ENCODE data around the gene PRM2. TPM values are rescaled to one million over a fixed set of nuclear protein-coding genes. Genes with fewer than 3 reads are reported as not detected.

Gene PRM2
- total and polyA plus RNA-seq, 2 of the 8 experiments (the other 6 are each of a cell fraction or from before 2014, with no cell fraction given): not detected

DNA sequence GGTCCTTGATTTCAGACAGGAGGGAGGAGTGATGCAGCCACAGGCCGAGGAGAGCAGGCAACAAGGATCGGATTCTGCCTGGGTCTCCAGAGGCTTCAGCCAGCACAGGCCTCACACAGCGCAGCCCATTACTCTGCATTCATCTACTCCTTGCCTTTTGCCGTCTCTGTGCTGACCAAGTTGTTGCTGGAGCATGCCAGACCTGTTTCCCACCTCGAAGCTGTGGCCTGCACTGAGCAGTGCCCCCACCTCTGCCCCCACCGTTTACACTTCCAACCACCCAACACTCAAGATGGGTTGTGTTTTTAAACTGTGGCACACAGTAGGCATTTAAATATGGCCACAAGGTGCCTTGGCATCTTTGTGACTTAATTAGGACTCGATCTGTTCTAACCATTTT lies 1.3 kb downstream of the PRM2 start:
- Histone ChIP-seq H3K14ac (ENCODE audit: insufficient read length) (no peak overlapping the region), H3K4me3 (ENCODE audit: extremely low read depth in 1 of 4, insufficient read depth in 2 of 4, low read depth in 3 of 4, low read length in 4 of 4) (no peak overlapping the region), H4K91ac (replicated peaks; ENCODE audit: insufficient read length, low read length) (no peak overlapping the region), H3K9ac (replicated peaks in 1 of 4; ENCODE audit: extremely low read depth in 1 of 4, low read depth in 3 of 4, low read length in 3 of 4) (no peak overlapping the region), H3K56ac (replicated peaks; ENCODE audit: insufficient read length, low read depth, low read length) (no peak overlapping the region), H3K4me1 (replicated peaks in 1 of 4; ENCODE audit: control insufficient read depth in 3 of 4, insufficient read depth in 4 of 4, low read length in 3 of 4) (peaks cover 0 to 5% (median 0%) of the 10 kb centered on the region in 4 experiments; a peak in 2 of 7 replicates), H3K27ac (ENCODE audit: low read depth, low read length) (no peak overlapping the region), H4K5ac (ENCODE audit: insufficient read length, low read depth, low read length) (no peak overlapping the region), H2BK5ac (ENCODE audit: low read depth, low read length) (no peak overlapping the region), H3K23ac (ENCODE audit: insufficient read length) (no peak overlapping the region), H2BK120ac (replicated peaks; ENCODE audit: low read depth, low read length) (no peak overlapping the region), H2AK5ac (ENCODE audit: low read depth, low read length) (no peak overlapping the region), H3K79me2 (ENCODE audit: control insufficient read depth in 1 of 2, insufficient read depth in 2 of 2, low read length in 2 of 2) (no peaks in the 10 kb centered on the region), H2BK15ac (ENCODE audit: low read length) (no peak overlapping the region), H2AFZ (ENCODE audit: low read length) (no peak overlapping the region), H3K27me3 (replicated peaks in 1 of 4; ENCODE audit: control insufficient read depth in 3 of 4, extremely low read depth in 1 of 4, insufficient read depth in 3 of 4, low read length in 3 of 4) (no peaks in the 10 kb centered on the region), H3K18ac (ENCODE audit: extremely low read depth, low read length) (no peak overlapping the region), H3K4me2 (ENCODE audit: insufficient read depth in 1 of 2, low read depth in 2 of 2, low read length in 2 of 2) (no peak overlapping the region), H3K9me3 (ENCODE audit: insufficient read depth in 2 of 2, low read depth in 1 of 2, low read length in 1 of 2) (no peaks in the 10 kb centered on the region), H4K20me1 (replicated peaks in 1 of 2; ENCODE audit: control insufficient read depth in 1 of 2, insufficient read depth in 2 of 2, low read length in 2 of 2) (no peaks in the 10 kb centered on the region), H4K8ac (ENCODE audit: extremely low read depth, insufficient read depth, low read length) (no peak overlapping the region), H3K36me3 (ENCODE audit: control insufficient read depth in 2 of 4, insufficient read depth in 4 of 4, low read length in 3 of 4) (no peaks in the 10 kb centered on the region), H2BK20ac (ENCODE audit: low read length) (no peak overlapping the region; the same call in 1 of the 2 replicates), H3K23me2 (ENCODE audit: low read depth, low read length) (no peaks in the 10 kb centered on the region), H3K79me1 (ENCODE audit: low read depth, low read length) (no peaks in the 10 kb centered on the region), H2BK12ac (ENCODE audit: low read depth, low read length) (peak overlapping the region; percentile 22; the same call in 1 of the 2 replicates), H3K4ac (replicated peaks; ENCODE audit: insufficient read length, low read depth, low read length) (no peak overlapping the region)
- ChIA-PET POLR2A (ENCODE audit: partially characterized antibody) (interaction anchor here (0.6 to 1.1 kb wide), 2 partner anchors 19 to 51 kb away, joined by 3 to 4 read pairs; partner anchors contain the start of gene SOCS1), CTCF (ENCODE audit: partially characterized antibody) (interaction anchor here (1.0 to 1.2 kb wide), 2 partner anchors 18 to 23 kb away, joined by 3 to 5 read pairs; partner anchors contain the start of gene SOCS1)
- DNase-seq (ENCODE audit: low read depth in 1 of 2, low spot score in 2 of 2) (no peak), FAIRE-seq (no peak)
- 90% methylated on average over 7 of the region's 7 CpGs; no CpG with 5 or more reads in 1 of the 2 experiments for WGBS, 2 experiments (ENCODE audit: extremely low coverage in 1 of 2, insufficient coverage in 1 of 2, insufficient read length in 1 of 2, insufficient replicate concordance in 2 of 2, low coverage in 1 of 2, low lambda C conversion rate in 2 of 2, missing lambda C conversion rate in 1 of 2)
- TF ChIP-seq TBP (IDR thresholded peaks at IDR 0.05; ENCODE audit: low read depth, low read length) (no peak), PHF8 (conservative IDR thresholded peaks at IDR 0.05; ENCODE audit: low read depth, low read length) (no peak), SAP30 (IDR thresholded peaks at IDR 0.05; ENCODE audit: insufficient read depth, insufficient replicate concordance, low read length) (no peak), CREB1 (IDR thresholded peaks at IDR 0.05) (no peak), BCL11A (IDR thresholded peaks at IDR 0.05; ENCODE audit: low read depth in 2 of 2, low read length in 2 of 2) (no peak), SIRT6 (IDR thresholded peaks at IDR 0.05; ENCODE audit: low read length) (no peak), CEBPB (IDR thresholded peaks at IDR 0.05; ENCODE audit: low read depth, low read length) (no peak), JUN (IDR thresholded peaks at IDR 0.05; ENCODE audit: low read depth, low read length) (no peak), CHD1 (IDR thresholded peaks at IDR 0.05; ENCODE audit: low read depth, low read length) (no peak), CHD2 (IDR thresholded peaks at IDR 0.05; ENCODE audit: low read length) (no peak), HDAC2 (IDR thresholded peaks at IDR 0.05; ENCODE audit: borderline replicate concordance in 1 of 2, low read depth in 2 of 2, low read length in 2 of 2) (no peak)
- TF ChIP-seq, protein P1, sequence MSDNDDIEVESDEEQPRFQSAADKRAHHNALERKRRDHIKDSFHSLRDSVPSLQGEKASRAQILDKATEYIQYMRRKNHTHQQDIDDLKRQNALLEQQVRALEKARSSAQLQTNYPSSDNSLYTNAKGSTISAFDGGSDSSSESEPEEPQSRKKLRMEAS (IDR thresholded peaks at IDR 0.05): no peak

Measured in H1 (cell line).